ENCODE results near the gene FCSK.

- no peak for TF ChIP-seq TARDBP (CRISPR knock-in tag; IDR thresholded peaks at IDR 0.05)
- TF ChIP-seq EP300 (IDR thresholded peaks at IDR 0.05; ENCODE audit: low read depth in 2 of 2, low read length in 2 of 2), result no peak
- TF ChIP-seq EP300 (CRISPR knock-in tag; IDR thresholded peaks at IDR 0.05; ENCODE audit: borderline replicate concordance), result no peak
- TF ChIP-seq HCFC1 (IDR thresholded peaks at IDR 0.05; ENCODE audit: low read depth, low read length), result no peak
- no peak for TF ChIP-seq CTCF (CRISPR knock-in tag; IDR thresholded peaks at IDR 0.05)
Measured at GRCh38 chr16:70432356-70432722, 22.1 kb upstream of the FCSK start.

Measured in HepG2 (cell line).